Measurements from ENCODE around the gene HK1. TPM values are rescaled to one million over a fixed set of nuclear protein-coding genes. Genes with fewer than 3 reads are reported as not detected.

HK1 gene
- total and polyA plus RNA-seq, 2 experiments from 2014 or later: 31.1 to 42.5 TPM

DNA sequence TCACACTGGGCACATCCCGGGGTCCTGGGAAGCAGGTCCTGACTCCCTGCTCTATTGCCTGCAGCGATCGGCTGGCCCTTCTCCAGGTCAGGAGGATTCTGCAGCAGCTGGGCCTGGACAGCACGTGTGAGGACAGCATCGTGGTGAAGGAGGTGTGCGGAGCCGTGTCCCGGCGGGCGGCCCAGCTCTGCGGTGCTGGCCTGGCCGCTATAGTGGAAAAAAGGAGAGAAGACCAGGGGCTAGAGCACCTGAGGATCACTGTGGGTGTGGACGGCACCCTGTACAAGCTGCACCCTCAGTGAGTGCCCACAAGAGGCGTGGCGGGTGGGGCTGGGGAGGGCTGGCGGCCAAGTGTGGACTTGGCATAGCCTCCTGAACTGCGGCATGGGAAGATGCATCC is 12.8 kb upstream of the HK1 start:
- 94% methylated on average over 17 of the region's 17 CpGs for WGBS (ENCODE audit: low lambda C conversion rate, missing lambda C conversion rate)
- TF ChIP-seq, protein P1, sequence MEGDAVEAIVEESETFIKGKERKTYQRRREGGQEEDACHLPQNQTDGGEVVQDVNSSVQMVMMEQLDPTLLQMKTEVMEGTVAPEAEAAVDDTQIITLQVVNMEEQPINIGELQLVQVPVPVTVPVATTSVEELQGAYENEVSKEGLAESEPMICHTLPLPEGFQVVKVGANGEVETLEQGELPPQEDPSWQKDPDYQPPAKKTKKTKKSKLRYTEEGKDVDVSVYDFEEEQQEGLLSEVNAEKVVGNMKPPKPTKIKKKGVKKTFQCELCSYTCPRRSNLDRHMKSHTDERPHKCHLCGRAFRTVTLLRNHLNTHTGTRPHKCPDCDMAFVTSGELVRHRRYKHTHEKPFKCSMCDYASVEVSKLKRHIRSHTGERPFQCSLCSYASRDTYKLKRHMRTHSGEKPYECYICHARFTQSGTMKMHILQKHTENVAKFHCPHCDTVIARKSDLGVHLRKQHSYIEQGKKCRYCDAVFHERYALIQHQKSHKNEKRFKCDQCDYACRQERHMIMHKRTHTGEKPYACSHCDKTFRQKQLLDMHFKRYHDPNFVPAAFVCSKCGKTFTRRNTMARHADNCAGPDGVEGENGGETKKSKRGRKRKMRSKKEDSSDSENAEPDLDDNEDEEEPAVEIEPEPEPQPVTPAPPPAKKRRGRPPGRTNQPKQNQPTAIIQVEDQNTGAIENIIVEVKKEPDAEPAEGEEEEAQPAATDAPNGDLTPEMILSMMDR (IDR thresholded peaks at IDR 0.05; ENCODE audit: poor library complexity): no peak
- TF ChIP-seq EZH2phosphoT487 (IDR thresholded peaks at IDR 0.05; ENCODE audit: low read depth, severe bottlenecking, unreplicated experiment): no peak
- TF ChIP-seq EZH2 (IDR thresholded peaks at IDR 0.05; ENCODE audit: borderline replicate concordance): no peak
- no peak overlapping the region for H3K4me2 ChIP-seq
- no peaks in the 10 kb centered on the region for H3K27me3 ChIP-seq
- no peaks in the 10 kb centered on the region for H3K9me2 ChIP-seq (replicated peaks; ENCODE audit: insufficient read depth)
- no peak overlapping the region for H2AFZ ChIP-seq
- no peak overlapping the region for H3K27ac ChIP-seq
- no peaks in the 10 kb centered on the region for H3K4me1 ChIP-seq (ENCODE audit: insufficient read depth)
- no peaks in the 10 kb centered on the region for H3K36me3 ChIP-seq (replicated peaks; ENCODE audit: insufficient read depth, low read depth)
- no peaks in the 10 kb centered on the region for H3K79me2 ChIP-seq
- H3K9me3 ChIP-seq (ENCODE audit: low read depth): no peaks in the 10 kb centered on the region
- no peak for DNase-seq (ENCODE audit: low spot score)
- H4K20me1 ChIP-seq (ENCODE audit: insufficient read depth, poor library complexity, severe bottlenecking): no peaks in the 10 kb centered on the region
- no peak overlapping the region for H3K4me3 ChIP-seq

DNA sequence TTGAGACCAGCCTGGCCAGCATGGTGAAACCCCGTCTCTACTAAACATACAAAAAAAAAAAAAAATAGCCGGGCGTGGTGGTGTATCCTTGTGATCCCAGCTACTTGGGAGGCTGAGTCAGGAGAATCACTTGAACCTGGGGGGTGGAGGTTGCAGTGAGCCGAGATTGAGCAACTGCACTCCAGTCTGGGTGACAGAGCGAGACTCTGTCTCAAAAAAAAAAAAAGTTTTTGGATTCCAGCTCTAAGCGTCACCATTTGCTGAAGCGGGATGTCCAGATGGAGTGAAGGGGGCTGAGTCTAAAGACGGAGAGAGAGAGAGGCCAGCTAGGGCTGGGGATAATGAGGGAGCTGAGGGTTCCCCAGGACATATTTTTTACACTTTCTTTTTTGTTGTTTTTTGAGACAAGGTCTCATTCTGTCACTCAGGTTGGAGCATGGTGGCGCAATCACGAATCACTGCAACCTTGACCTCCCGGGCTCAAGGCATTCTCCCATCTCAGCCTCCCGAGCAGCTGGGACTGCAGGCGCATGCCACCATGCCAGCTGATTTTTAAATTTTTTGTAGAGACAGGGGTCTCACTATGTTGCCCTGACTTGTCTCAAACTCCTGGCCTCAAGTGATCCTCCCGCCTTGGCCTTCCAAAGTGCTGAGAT is 9.4 kb upstream of the HK1 start:
- no peaks in the 10 kb centered on the region for H3K9me2 ChIP-seq (replicated peaks; ENCODE audit: insufficient read depth)
- TF ChIP-seq EZH2 (IDR thresholded peaks at IDR 0.05; ENCODE audit: borderline replicate concordance) (no peak), EZH2phosphoT487 (IDR thresholded peaks at IDR 0.05; ENCODE audit: low read depth, severe bottlenecking, unreplicated experiment) (no peak)
- TF ChIP-seq, protein P1 (IDR thresholded peaks at IDR 0.05; ENCODE audit: poor library complexity): no peak

DNA sequence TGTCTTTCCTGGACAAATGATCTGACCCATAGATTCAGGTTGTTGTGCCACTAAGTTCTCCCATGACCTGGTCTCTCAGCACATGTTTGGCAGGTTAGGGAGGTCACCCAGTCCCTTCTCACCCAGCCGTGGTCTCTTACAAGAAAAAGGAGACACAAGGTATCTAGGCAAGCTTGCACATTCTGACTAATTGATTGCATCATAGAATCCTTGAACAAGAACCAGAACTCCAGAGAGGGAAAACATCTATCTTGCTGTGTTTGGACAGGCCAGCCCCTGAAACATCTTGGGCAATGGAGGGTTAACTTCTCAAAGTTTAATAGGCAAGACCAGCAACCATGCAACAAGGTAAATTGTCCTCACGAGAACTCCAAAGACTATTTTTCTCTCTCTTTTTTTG is 8.5 kb upstream of the HK1 start:
- TF ChIP-seq EZH2phosphoT487 (IDR thresholded peaks at IDR 0.05; ENCODE audit: low read depth, severe bottlenecking, unreplicated experiment) (no peak), EZH2 (IDR thresholded peaks at IDR 0.05; ENCODE audit: borderline replicate concordance) (no peak)
- TF ChIP-seq, protein P1 (IDR thresholded peaks at IDR 0.05; ENCODE audit: poor library complexity): no peak
- WGBS (ENCODE audit: low lambda C conversion rate, missing lambda C conversion rate): 66% methylated on average over 2 of the region's 2 CpGs
- Histone ChIP-seq H3K9me2 (replicated peaks; ENCODE audit: insufficient read depth) (no peaks in the 10 kb centered on the region), H3K9me3 (ENCODE audit: low read depth) (no peaks in the 10 kb centered on the region), H3K4me1 (ENCODE audit: insufficient read depth) (no peaks in the 10 kb centered on the region), H3K4me3 (no peak overlapping the region), H3K79me2 (no peaks in the 10 kb centered on the region), H3K27ac (no peak overlapping the region), H3K27me3 (no peaks in the 10 kb centered on the region), H2AFZ (no peak overlapping the region), H4K20me1 (ENCODE audit: insufficient read depth, poor library complexity, severe bottlenecking) (no peaks in the 10 kb centered on the region), H3K4me2 (no peak overlapping the region), H3K36me3 (replicated peaks; ENCODE audit: insufficient read depth, low read depth) (no peaks in the 10 kb centered on the region)
- no peak for DNase-seq (ENCODE audit: low spot score)

More for the DNA sequence above, 9.4 kb upstream of the HK1 start:
- Histone ChIP-seq H2AFZ (no peak overlapping the region), H3K27me3 (no peaks in the 10 kb centered on the region), H3K4me3 (no peak overlapping the region), H3K79me2 (no peaks in the 10 kb centered on the region), H3K27ac (no peak overlapping the region), H3K9me3 (ENCODE audit: low read depth) (no peaks in the 10 kb centered on the region), H3K4me2 (no peak overlapping the region), H4K20me1 (ENCODE audit: insufficient read depth, poor library complexity, severe bottlenecking) (no peaks in the 10 kb centered on the region), H3K36me3 (replicated peaks; ENCODE audit: insufficient read depth, low read depth) (no peaks in the 10 kb centered on the region), H3K4me1 (ENCODE audit: insufficient read depth) (no peaks in the 10 kb centered on the region)
- no peak for DNase-seq (ENCODE audit: low spot score)
- WGBS (ENCODE audit: low lambda C conversion rate, missing lambda C conversion rate): 93% methylated on average over 14 of the region's 14 CpGs

Data from hepatocyte (in vitro differentiated cells).